ENCODE data around the gene MGAT5B.
A peak's percentile ranks its signal among the peaks of the same experiment; 100 is the strongest.

Gene MGAT5B

DNA sequence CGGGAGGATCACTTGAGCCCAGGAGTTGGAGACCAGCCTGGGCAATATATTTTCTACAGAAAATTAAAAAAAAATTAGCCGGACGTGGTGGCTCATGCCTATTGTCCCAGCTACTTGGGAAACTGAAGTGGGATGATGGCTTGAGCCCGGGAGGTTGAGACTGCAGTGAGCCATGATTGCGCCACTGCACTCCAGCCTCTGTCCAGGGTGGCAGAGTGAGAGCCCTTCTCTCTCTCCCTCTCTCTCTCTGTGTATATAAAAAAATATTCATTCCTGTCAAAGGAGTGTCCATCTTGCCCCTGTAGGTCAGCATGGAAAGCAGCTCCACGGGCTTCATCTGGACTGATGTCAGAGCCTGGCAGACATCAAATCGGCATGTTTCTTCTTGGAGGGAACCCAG, 31.2 kb downstream of the MGAT5B start:
- TF ChIP-seq REST (IDR thresholded peaks at IDR 0.05; ENCODE audit: insufficient read depth in 1 of 2, low read depth in 2 of 2, low read length in 2 of 2) (peak in 1 of 2 experiments; percentile 27; a peak in 1 of 4 replicates), POLR2AphosphoS5 (IDR thresholded peaks at IDR 0.05; ENCODE audit: low read depth, low read length) (no peak)

DNA sequence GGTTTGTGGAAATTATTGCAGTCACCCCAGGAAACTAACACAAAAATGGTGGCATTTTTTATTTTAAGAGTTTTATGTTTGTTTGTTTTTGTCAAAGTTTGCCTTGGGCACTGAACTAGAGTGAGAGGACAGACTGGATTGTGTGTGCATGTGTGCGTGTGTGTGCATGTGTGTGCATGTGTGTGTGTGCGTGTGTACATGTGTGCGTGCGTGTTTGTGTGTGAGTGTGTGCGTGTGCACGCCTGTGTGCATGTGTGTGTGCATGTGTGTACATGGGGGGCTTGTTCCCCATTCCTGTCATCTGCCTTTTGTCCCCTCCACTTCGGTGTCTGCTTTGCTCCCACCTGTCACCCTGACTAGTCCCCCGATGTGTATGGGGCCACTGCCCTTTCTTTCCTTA, 32.5 kb downstream of the MGAT5B start:
- no peak for TF ChIP-seq TAF1 (IDR thresholded peaks at IDR 0.05; ENCODE audit: borderline replicate concordance, insufficient read depth, low read length)
- TF ChIP-seq POLR2AphosphoS5 (IDR thresholded peaks at IDR 0.05; ENCODE audit: low read depth, low read length), result no peak
- no peak for TF ChIP-seq REST (IDR thresholded peaks at IDR 0.05; ENCODE audit: insufficient read depth in 1 of 2, low read depth in 2 of 2, low read length in 2 of 2)
- no peak for TF ChIP-seq FOXP2 (optimal IDR thresholded peaks at IDR 0.05; ENCODE audit: borderline replicate concordance, extremely low read depth, extremely low read length, insufficient read depth)
- TF ChIP-seq SIN3A (IDR thresholded peaks at IDR 0.05; ENCODE audit: borderline replicate concordance, insufficient read depth, low read length), result no peak

DNA sequence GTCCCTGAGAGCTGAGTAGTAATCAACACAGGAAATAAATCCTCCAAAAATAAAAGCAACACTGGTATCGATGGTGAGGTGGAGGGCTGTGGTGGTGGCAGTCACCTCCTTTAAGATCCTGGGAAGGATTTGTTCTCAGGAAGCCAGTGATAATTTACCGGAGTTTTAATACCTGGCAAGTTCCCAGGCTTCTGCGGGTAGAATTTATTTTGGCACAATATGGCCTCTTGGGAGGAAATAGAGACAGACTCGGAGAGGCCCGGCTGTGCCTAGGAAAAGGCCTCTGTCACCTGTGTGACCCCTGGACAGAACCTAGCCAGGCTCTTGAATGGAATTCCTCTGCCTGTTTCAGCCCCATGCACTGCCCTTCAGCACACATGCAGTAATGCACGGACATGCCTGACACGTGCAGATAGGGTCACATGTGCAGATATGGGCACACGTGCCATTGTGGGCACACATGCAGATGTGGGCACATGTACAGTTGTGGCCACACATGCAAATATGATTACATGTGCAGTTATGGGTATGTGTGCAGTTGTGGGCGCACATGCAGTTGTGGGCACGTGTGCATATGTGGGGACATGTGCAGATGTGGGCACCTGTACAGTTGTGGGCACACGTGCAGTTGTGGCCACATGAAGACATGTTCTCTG, 33.5 kb downstream of the MGAT5B start:
- TF ChIP-seq REST (IDR thresholded peaks at IDR 0.05; ENCODE audit: insufficient read depth in 1 of 2, low read depth in 2 of 2, low read length in 2 of 2), result 0 out of 4 replicates have a peak, but pooled peaks of 1 of the 2 experiments have one; percentile 38
- TF ChIP-seq FOXP2 (optimal IDR thresholded peaks at IDR 0.05; ENCODE audit: borderline replicate concordance, extremely low read depth, extremely low read length, insufficient read depth), result no peak

GRCh38 chr17:76902476-76902875, 34.3 kb downstream of the MGAT5B start:
- TF ChIP-seq SIN3A (IDR thresholded peaks at IDR 0.05; ENCODE audit: borderline replicate concordance, insufficient read depth, low read length) (no peak), POLR2AphosphoS5 (IDR thresholded peaks at IDR 0.05; ENCODE audit: low read depth, low read length) (no peak), FOXP2 (optimal IDR thresholded peaks at IDR 0.05; ENCODE audit: borderline replicate concordance, extremely low read depth, extremely low read length, insufficient read depth) (no peak), TAF1 (IDR thresholded peaks at IDR 0.05; ENCODE audit: borderline replicate concordance, insufficient read depth, low read length) (no peak), REST (IDR thresholded peaks at IDR 0.05; ENCODE audit: insufficient read depth in 1 of 2, low read depth in 2 of 2, low read length in 2 of 2) (no peak)

- TF ChIP-seq TAF1 (IDR thresholded peaks at IDR 0.05; ENCODE audit: borderline replicate concordance, insufficient read depth, low read length), result no peak
- no peak for TF ChIP-seq SIN3A (IDR thresholded peaks at IDR 0.05; ENCODE audit: borderline replicate concordance, insufficient read depth, low read length)
- TF ChIP-seq POLR2AphosphoS5 (IDR thresholded peaks at IDR 0.05; ENCODE audit: low read depth, low read length), result no peak
- TF ChIP-seq FOXP2 (optimal IDR thresholded peaks at IDR 0.05; ENCODE audit: borderline replicate concordance, extremely low read depth, extremely low read length, insufficient read depth), result no peak
- TF ChIP-seq REST (IDR thresholded peaks at IDR 0.05; ENCODE audit: insufficient read depth in 1 of 2, low read depth in 2 of 2, low read length in 2 of 2), result no peak
Observed at GRCh38 chr17:76903631-76904030, 35.4 kb downstream of the MGAT5B start.

Data from PFSK-1 (cell line).